GM13976 (cell line): ENCODE data around the gene MTHFSD.

Experiments
- DNase-seq: peaks from one replicate; pipeline ENCODE4 v3.0.0; 2012; ENCODE audit warnings: low spot score
- in situ Hi-C: fragments of 300-500 bp; cut with MboI; formaldehyde crosslinking; loops from one replicate; pipeline ENCODE4 v1.12.0; 2022; ENCODE audit warnings: low sequenced_read_pairs, mixed read lengths, inconsistent platforms; ENCODE audit not compliant: unreplicated experiment
- TF ChIP-seq, protein P1 (sequence below): IDR thresholded peaks from 2 replicates; pipeline ENCODE4 v1.5.1; 2012; ENCODE audit warnings: borderline replicate concordance, mild to moderate bottlenecking; ENCODE audit not compliant: insufficient read depth; ENCODE audit errors: extremely low read depth, missing control alignments, control extremely low read depth

Gene MTHFSD

GRCh38 chr16:86573215-86573614 is 18.2 kb upstream of the MTHFSD start:
- DNase-seq: no peak
- TF ChIP-seq, protein P1, sequence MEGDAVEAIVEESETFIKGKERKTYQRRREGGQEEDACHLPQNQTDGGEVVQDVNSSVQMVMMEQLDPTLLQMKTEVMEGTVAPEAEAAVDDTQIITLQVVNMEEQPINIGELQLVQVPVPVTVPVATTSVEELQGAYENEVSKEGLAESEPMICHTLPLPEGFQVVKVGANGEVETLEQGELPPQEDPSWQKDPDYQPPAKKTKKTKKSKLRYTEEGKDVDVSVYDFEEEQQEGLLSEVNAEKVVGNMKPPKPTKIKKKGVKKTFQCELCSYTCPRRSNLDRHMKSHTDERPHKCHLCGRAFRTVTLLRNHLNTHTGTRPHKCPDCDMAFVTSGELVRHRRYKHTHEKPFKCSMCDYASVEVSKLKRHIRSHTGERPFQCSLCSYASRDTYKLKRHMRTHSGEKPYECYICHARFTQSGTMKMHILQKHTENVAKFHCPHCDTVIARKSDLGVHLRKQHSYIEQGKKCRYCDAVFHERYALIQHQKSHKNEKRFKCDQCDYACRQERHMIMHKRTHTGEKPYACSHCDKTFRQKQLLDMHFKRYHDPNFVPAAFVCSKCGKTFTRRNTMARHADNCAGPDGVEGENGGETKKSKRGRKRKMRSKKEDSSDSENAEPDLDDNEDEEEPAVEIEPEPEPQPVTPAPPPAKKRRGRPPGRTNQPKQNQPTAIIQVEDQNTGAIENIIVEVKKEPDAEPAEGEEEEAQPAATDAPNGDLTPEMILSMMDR: no peak
- in situ Hi-C loops: loop anchor here (25.0 kb wide), 1 partner anchor 714 kb away; no protein-coding TSS in a partner anchor

GRCh38 chr16:86572606-86573005 is 17.6 kb upstream of the MTHFSD start:
- TF ChIP-seq, protein P1: no peak
- DNase-seq: no peak
- in situ Hi-C loops: loop anchor here (25.0 kb wide), 1 partner anchor 715 kb away; no protein-coding TSS in a partner anchor

DNA sequence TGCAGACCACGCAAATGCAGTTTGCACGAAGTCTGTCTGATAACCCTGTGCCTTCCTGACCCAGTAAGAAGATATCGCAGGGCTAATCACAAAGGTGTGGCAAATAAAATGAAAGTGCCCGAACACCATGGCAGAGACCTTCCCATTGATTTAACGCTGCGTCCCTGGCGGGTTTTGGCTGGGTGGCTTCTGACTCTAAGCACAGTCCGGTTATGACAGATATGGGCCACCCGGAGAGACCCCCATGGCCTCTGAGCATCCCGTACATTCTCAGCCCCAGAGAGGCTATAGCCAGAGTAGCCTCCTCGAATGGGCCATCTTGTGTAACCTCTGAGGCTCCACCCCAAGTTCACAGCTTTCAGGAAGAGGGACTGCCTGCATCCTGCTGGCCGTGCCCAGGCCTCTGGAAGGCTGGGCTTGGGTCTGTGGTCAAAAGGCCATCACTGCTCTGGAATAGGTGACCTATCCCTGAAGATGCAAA is 17.0 kb upstream of the MTHFSD start:
- in situ Hi-C loops: loop anchor here (25.0 kb wide), 1 partner anchor 715 kb away; no protein-coding TSS in a partner anchor
- no peak for DNase-seq
- TF ChIP-seq, protein P1: no peak

- TF ChIP-seq, protein P1: no peak
- DNase-seq: no peak
- in situ Hi-C loops: loop anchor here (25.0 kb wide), 1 partner anchor 716 kb away; no protein-coding TSS in a partner anchor
These were observed 16.5 kb upstream of the MTHFSD start for GRCh38 chr16:86571530-86571915.

GRCh38 chr16:86570558-86571529 is 15.8 kb upstream of the MTHFSD start:
- in situ Hi-C loops: loop anchor here (25.0 kb wide), 1 partner anchor 716 kb away; no protein-coding TSS in a partner anchor
- TF ChIP-seq, protein P1: no peak
- no peak for DNase-seq

DNA sequence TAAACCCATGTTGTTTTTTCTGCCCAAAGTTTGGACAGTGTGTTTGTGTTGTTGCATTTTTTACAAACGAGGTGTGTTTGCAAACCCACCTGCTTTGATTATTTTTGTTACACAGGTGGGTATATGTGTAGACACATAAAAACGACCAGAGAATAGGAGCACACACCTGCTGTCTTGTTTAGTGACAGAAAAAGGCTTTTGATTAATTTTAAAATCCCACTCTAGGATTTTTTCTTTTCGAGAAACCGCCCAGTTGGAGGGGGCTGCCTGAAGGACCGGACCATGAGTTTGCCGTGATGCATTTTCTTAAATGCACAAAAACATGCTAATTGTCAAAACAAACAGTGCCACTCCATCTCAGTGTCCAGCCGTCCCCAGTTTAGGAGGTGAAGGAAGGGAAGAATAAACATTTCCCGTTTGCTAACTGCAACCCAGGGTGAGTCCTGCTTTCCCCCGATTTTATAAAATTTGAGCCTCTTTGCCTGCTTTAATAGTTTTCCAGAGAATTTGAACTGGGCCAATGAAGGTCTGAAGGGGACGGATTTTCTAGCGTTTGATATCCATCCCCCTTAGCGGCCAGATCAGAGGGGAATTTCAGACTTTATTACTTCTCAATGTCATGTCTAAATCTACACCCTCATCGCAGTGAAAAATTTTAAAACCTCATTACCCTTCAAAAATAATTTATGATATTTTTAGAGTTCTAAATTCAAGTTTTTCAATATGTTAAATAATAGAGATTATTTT is 14.8 kb upstream of the MTHFSD start:
- no peak for DNase-seq
- TF ChIP-seq, protein P1: no peak
- in situ Hi-C loops: loop anchor here (10.0 to 25.0 kb wide), 2 partner anchors 485 to 717 kb away; no protein-coding TSS in a partner anchor
